Stomach smooth muscle (tissue), 2 donors: ENCODE data around the gene MED12L.

Experiments used
- H3K27ac ChIP-seq: one replicate; pipeline ENCODE4 v1.7.0; 2013; ENCODE audit warnings: mild to moderate bottlenecking, low read length, inconsistent platforms
- H3K27me3 ChIP-seq, 2 donors: one replicate each; pipeline ENCODE4 v1.7.0; 2013; ENCODE audit warnings: low read length in 2 of 2; ENCODE audit not compliant: insufficient read depth in 2 of 2, control insufficient read depth in 1 of 2
- H3K36me3 ChIP-seq, 2 donors: one replicate each; pipeline ENCODE4 v1.7.0; 2013; ENCODE audit warnings: low read length in 2 of 2; ENCODE audit not compliant: control insufficient read depth in 2 of 2, insufficient read depth in 2 of 2
- H3K4me1 ChIP-seq: one replicate; pipeline ENCODE4 v1.7.0; 2013; ENCODE audit warnings: low read length; ENCODE audit not compliant: control insufficient read depth, insufficient read depth
- H3K4me3 ChIP-seq, 2 donors: one replicate each; pipeline ENCODE4 v1.7.0; 2013; ENCODE audit warnings: low read length in 2 of 2
- H3K9ac ChIP-seq, 2 donors: one replicate each; pipeline ENCODE4 v1.7.0; 2013; ENCODE audit warnings: low read length in 2 of 2, mild to moderate bottlenecking in 1 of 2
- H3K9me3 ChIP-seq, 2 donors: one replicate each; pipeline ENCODE4 v1.7.0; 2013; ENCODE audit warnings: low read length in 2 of 2; ENCODE audit not compliant: control insufficient read depth in 2 of 2
- donor health status: healthy.
- donor health status: Pancreatic carcinoma.

Gene MED12L

GRCh38 chr3:151297429-151297828 is 212.0 kb downstream of the MED12L start:
- H3K4me1 ChIP-seq: no peaks in the 10 kb centered on the region
- no peaks in the 10 kb centered on the region for H3K27me3 ChIP-seq
- H3K4me3 ChIP-seq: no peak overlapping the region
- H3K9ac ChIP-seq: no peak overlapping the region
- no peak overlapping the region for H3K27ac ChIP-seq
- no peaks in the 10 kb centered on the region for H3K36me3 ChIP-seq
- H3K9me3 ChIP-seq: no peaks in the 10 kb centered on the region

- no peaks in the 10 kb centered on the region for H3K9me3 ChIP-seq
- no peaks in the 10 kb centered on the region for H3K27me3 ChIP-seq
- H3K9ac ChIP-seq: no peak overlapping the region
- no peaks in the 10 kb centered on the region for H3K4me1 ChIP-seq
- no peak overlapping the region for H3K4me3 ChIP-seq
- no peak overlapping the region for H3K27ac ChIP-seq
- H3K36me3 ChIP-seq: no peaks in the 10 kb centered on the region
Measured at GRCh38 chr3:151299006-151299405, 213.5 kb downstream of the MED12L start.

- H3K9me3 ChIP-seq: no peaks in the 10 kb centered on the region
- H3K4me1 ChIP-seq: no peaks in the 10 kb centered on the region
- no peaks in the 10 kb centered on the region for H3K36me3 ChIP-seq
- H3K4me3 ChIP-seq: no peak overlapping the region
- no peak overlapping the region for H3K9ac ChIP-seq
- no peak overlapping the region for H3K27ac ChIP-seq
- H3K27me3 ChIP-seq: no peaks in the 10 kb centered on the region
Measured at GRCh38 chr3:151300539-151300938, 215.1 kb downstream of the MED12L start.

GRCh38 chr3:151301787-151302186 is 216.3 kb downstream of the MED12L start:
- Histone ChIP-seq H3K36me3 (no peaks in the 10 kb centered on the region), H3K9ac (no peak overlapping the region), H3K27me3 (no peaks in the 10 kb centered on the region), H3K9me3 (no peaks in the 10 kb centered on the region), H3K27ac (no peak overlapping the region), H3K4me1 (no peaks in the 10 kb centered on the region), H3K4me3 (no peak overlapping the region)

GRCh38 chr3:151303751-151304150 is 218.3 kb downstream of the MED12L start:
- H3K4me1 ChIP-seq: no peaks in the 10 kb centered on the region
- no peak overlapping the region for H3K27ac ChIP-seq
- H3K4me3 ChIP-seq: no peak overlapping the region
- no peak overlapping the region for H3K9ac ChIP-seq
- H3K9me3 ChIP-seq: no peaks in the 10 kb centered on the region
- H3K36me3 ChIP-seq: no peaks in the 10 kb centered on the region
- H3K27me3 ChIP-seq: no peaks in the 10 kb centered on the region

GRCh38 chr3:151305060-151305774 is 219.8 kb downstream of the MED12L start:
- Histone ChIP-seq H3K27me3 (no peaks in the 10 kb centered on the region), H3K27ac (no peak overlapping the region), H3K4me1 (no peaks in the 10 kb centered on the region), H3K36me3 (no peaks in the 10 kb centered on the region), H3K4me3 (no peak overlapping the region), H3K9ac (no peak overlapping the region), H3K9me3 (no peaks in the 10 kb centered on the region)

GRCh38 chr3:151305775-151306151 is 220.3 kb downstream of the MED12L start:
- no peak overlapping the region for H3K9ac ChIP-seq
- H3K36me3 ChIP-seq: no peaks in the 10 kb centered on the region
- H3K4me1 ChIP-seq: no peaks in the 10 kb centered on the region
- H3K4me3 ChIP-seq: no peak overlapping the region
- H3K27ac ChIP-seq: no peak overlapping the region
- no peaks in the 10 kb centered on the region for H3K27me3 ChIP-seq
- no peaks in the 10 kb centered on the region for H3K9me3 ChIP-seq

- Histone ChIP-seq H3K27ac (no peak overlapping the region), H3K9ac (no peak overlapping the region), H3K4me3 (no peak overlapping the region), H3K36me3 (no peaks in the 10 kb centered on the region), H3K4me1 (no peaks in the 10 kb centered on the region), H3K27me3 (no peaks in the 10 kb centered on the region), H3K9me3 (no peaks in the 10 kb centered on the region)
Measured at GRCh38 chr3:151306168-151306810, 220.8 kb downstream of the MED12L start.

GRCh38 chr3:151307131-151307530 is 221.7 kb downstream of the MED12L start:
- H3K4me3 ChIP-seq: no peak overlapping the region
- H3K27me3 ChIP-seq: no peaks in the 10 kb centered on the region
- no peak overlapping the region for H3K27ac ChIP-seq
- H3K4me1 ChIP-seq: no peaks in the 10 kb centered on the region
- no peaks in the 10 kb centered on the region for H3K9me3 ChIP-seq
- H3K9ac ChIP-seq: no peak overlapping the region
- H3K36me3 ChIP-seq: no peaks in the 10 kb centered on the region

GRCh38 chr3:151307583-151308488 is 222.4 kb downstream of the MED12L start:
- Histone ChIP-seq H3K4me3 (no peak overlapping the region), H3K36me3 (no peaks in the 10 kb centered on the region), H3K27ac (no peak overlapping the region), H3K27me3 (no peaks in the 10 kb centered on the region), H3K9ac (no peak overlapping the region), H3K9me3 (no peaks in the 10 kb centered on the region), H3K4me1 (no peaks in the 10 kb centered on the region)
